Measurements from ENCODE around the gene CDH4.

The CDH4 gene

DNA sequence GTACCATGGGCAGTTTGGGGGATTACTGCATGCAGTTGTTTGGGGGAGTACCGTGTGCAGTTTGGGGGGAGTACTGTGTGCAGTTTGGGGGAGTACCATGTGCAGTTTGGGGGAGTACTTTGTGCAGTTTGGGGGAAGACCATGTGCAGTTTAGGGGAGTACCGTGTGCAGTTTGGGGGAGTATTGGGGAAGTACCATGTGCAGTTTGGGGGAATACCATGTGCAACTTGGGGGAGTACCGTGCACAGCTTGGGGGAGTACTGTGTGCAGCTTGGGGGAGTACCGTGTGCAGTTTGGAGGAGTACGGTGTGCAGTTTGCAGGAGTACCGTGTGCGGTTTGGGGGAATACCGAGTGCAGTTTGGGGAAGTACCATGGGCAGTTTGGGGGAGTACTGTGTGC, 22.3 kb downstream of the CDH4 start:
- H3K9ac ChIP-seq (ENCODE audit: low read length) = no peak overlapping the region
- no peaks in the 10 kb centered on the region for H3F3A ChIP-seq (ENCODE audit: insufficient read depth)
- H3K4me2 ChIP-seq (ENCODE audit: low read depth, low read length, poor library complexity, severe bottlenecking) = no peak overlapping the region
- no peaks in the 10 kb centered on the region for H3K9me2 ChIP-seq (replicated peaks; ENCODE audit: insufficient read depth, low read length)
- no peaks in the 10 kb centered on the region for H4K20me1 ChIP-seq (ENCODE audit: low read depth, low read length)
- H3K4me3 ChIP-seq (ENCODE audit: insufficient read depth, low read length, poor library complexity, severe bottlenecking) = no peak overlapping the region
- no peaks in the 10 kb centered on the region for H3K36me3 ChIP-seq (ENCODE audit: low read length)
- TF ChIP-seq, protein P1, sequence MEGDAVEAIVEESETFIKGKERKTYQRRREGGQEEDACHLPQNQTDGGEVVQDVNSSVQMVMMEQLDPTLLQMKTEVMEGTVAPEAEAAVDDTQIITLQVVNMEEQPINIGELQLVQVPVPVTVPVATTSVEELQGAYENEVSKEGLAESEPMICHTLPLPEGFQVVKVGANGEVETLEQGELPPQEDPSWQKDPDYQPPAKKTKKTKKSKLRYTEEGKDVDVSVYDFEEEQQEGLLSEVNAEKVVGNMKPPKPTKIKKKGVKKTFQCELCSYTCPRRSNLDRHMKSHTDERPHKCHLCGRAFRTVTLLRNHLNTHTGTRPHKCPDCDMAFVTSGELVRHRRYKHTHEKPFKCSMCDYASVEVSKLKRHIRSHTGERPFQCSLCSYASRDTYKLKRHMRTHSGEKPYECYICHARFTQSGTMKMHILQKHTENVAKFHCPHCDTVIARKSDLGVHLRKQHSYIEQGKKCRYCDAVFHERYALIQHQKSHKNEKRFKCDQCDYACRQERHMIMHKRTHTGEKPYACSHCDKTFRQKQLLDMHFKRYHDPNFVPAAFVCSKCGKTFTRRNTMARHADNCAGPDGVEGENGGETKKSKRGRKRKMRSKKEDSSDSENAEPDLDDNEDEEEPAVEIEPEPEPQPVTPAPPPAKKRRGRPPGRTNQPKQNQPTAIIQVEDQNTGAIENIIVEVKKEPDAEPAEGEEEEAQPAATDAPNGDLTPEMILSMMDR (IDR thresholded peaks at IDR 0.05; ENCODE audit: insufficient read depth, low read length, poor library complexity, severe bottlenecking) = no peak
- TF ChIP-seq EZH2phosphoT487 (conservative IDR thresholded peaks at IDR 0.05; ENCODE audit: low read length) = no peak
- H3K9me3 ChIP-seq (ENCODE audit: insufficient read depth, low read length) = no peaks in the 10 kb centered on the region
- no peaks in the 10 kb centered on the region for H3K27me3 ChIP-seq (ENCODE audit: low read length)
- no peaks in the 10 kb centered on the region for H3K79me2 ChIP-seq (ENCODE audit: insufficient read depth, low read length)
- no peak overlapping the region for H3K27ac ChIP-seq (ENCODE audit: low read depth, low read length)
- H2AFZ ChIP-seq (ENCODE audit: low read depth, low read length, severe bottlenecking) = no peak overlapping the region

- H3F3A ChIP-seq (ENCODE audit: insufficient read depth) = no peaks in the 10 kb centered on the region
- TF ChIP-seq, protein P1 (IDR thresholded peaks at IDR 0.05; ENCODE audit: insufficient read depth, low read length, poor library complexity, severe bottlenecking) = no peak
- TF ChIP-seq EZH2phosphoT487 (conservative IDR thresholded peaks at IDR 0.05; ENCODE audit: low read length) = no peak
- H3K4me2 ChIP-seq (ENCODE audit: low read depth, low read length, poor library complexity, severe bottlenecking) = no peak overlapping the region
Observed at GRCh38 chr20:61278296-61278695, 26.2 kb downstream of the CDH4 start.

DNA sequence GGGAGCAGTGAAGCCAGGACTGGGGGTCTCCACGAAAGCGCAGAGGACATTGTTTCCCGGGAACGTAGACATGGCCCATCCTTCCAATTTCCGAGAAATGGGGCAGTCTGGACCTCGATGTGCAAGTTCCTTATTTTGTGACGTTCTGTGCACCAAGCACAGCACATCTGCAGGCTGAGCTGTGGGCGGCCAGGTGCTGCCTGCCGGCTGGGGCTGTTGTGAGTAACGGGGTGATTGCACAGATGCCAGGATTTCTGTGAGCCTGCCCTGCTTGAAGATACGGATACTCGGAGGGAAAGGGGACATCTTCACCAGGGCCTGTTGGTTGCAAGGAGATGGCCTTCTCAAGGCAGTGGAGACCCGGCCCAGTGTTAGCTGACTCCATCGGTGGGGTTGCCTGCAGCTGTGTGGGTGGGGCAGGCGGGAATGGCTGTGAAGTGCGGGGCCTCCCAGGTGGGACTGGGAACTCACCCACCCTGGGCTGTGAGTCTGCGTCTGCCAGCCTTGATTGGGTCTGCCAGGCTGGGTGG, 27.6 kb downstream of the CDH4 start:
- Histone ChIP-seq H3K9ac (ENCODE audit: low read length) (no peak overlapping the region), H3K27me3 (ENCODE audit: low read length) (no peaks in the 10 kb centered on the region), H4K20me1 (ENCODE audit: low read depth, low read length) (no peaks in the 10 kb centered on the region), H3K4me2 (ENCODE audit: low read depth, low read length, poor library complexity, severe bottlenecking) (no peak overlapping the region), H3K27ac (ENCODE audit: low read depth, low read length) (no peak overlapping the region), H3K9me3 (ENCODE audit: insufficient read depth, low read length) (no peaks in the 10 kb centered on the region), H3K79me2 (ENCODE audit: insufficient read depth, low read length) (no peaks in the 10 kb centered on the region), H3K4me3 (ENCODE audit: insufficient read depth, low read length, poor library complexity, severe bottlenecking) (no peak overlapping the region), H3K36me3 (ENCODE audit: low read length) (no peaks in the 10 kb centered on the region), H3K9me2 (replicated peaks; ENCODE audit: insufficient read depth, low read length) (no peaks in the 10 kb centered on the region), H2AFZ (ENCODE audit: low read depth, low read length, severe bottlenecking) (no peak overlapping the region), H3F3A (ENCODE audit: insufficient read depth) (no peaks in the 10 kb centered on the region)
- TF ChIP-seq, protein P1 (IDR thresholded peaks at IDR 0.05; ENCODE audit: insufficient read depth, low read length, poor library complexity, severe bottlenecking) = no peak
- no peak for TF ChIP-seq EZH2phosphoT487 (conservative IDR thresholded peaks at IDR 0.05; ENCODE audit: low read length)

More at GRCh38 chr20:61278296-61278695, 26.2 kb downstream of the CDH4 start:
- H4K20me1 ChIP-seq (ENCODE audit: low read depth, low read length) = no peaks in the 10 kb centered on the region
- H3K4me3 ChIP-seq (ENCODE audit: insufficient read depth, low read length, poor library complexity, severe bottlenecking) = no peak overlapping the region
- H3K79me2 ChIP-seq (ENCODE audit: insufficient read depth, low read length) = no peaks in the 10 kb centered on the region
- no peaks in the 10 kb centered on the region for H3K27me3 ChIP-seq (ENCODE audit: low read length)
- no peaks in the 10 kb centered on the region for H3K36me3 ChIP-seq (ENCODE audit: low read length)
- no peak overlapping the region for H3K9ac ChIP-seq (ENCODE audit: low read length)
- no peaks in the 10 kb centered on the region for H3K9me2 ChIP-seq (replicated peaks; ENCODE audit: insufficient read depth, low read length)
- no peak overlapping the region for H2AFZ ChIP-seq (ENCODE audit: low read depth, low read length, severe bottlenecking)
- no peak overlapping the region for H3K27ac ChIP-seq (ENCODE audit: low read depth, low read length)
- no peaks in the 10 kb centered on the region for H3K9me3 ChIP-seq (ENCODE audit: insufficient read depth, low read length)
